22Rv1 (cell line): ENCODE results near the gene DGKB.
A peak's percentile ranks its signal among the peaks of the same experiment; 100 is the strongest.

ENCODE experiments used
- H3K27ac ChIP-seq: fragments of 450-650 bp; 2 replicates; pipeline ENCODE4 v1.5.1; 2017
- CTCF ChIP-seq: fragments of 450-650 bp; IDR thresholded peaks from 2 replicates; pipeline ENCODE4 v1.5.1; 2017; ENCODE audit warnings: mild to moderate bottlenecking
- ZFX ChIP-seq: fragments of 450-650 bp; IDR thresholded peaks from 2 replicates; pipeline ENCODE4 v1.6.1; 2017; ENCODE audit warnings: antibody characterized with exemption, borderline replicate concordance

DGKB gene

DNA sequence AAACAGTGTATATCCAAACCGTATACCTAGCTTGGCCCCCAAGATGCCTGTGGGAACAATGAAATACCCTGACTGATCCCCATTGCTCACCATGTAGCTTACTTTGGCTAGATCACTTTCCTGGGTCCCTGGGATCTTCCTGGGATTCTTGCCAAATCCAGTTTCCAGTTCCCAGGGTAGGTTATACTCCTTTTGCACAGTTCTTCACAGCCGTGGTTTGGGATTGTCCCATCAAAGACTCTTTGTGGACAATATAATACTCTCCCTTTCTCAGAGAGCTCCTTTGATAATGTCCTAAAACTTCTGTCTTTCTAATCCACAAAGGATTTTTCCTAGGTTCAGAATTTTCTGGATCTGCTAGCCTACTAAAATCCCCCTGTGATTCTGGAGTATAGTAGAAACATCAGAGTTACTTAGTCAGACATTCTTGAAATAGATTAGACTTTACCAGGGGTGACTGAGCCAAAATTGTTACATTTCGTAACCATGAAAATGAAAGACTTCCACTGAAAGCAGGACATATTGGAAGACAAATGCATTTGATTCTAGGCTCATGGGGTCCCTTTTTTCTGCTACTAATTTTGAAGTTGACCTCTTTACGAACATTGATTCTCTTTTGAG lies 524.8 kb downstream of the DGKB start:
- TF ChIP-seq ZFX (no peak), CTCF (no peak)
- no peak overlapping the region for H3K27ac ChIP-seq

- H3K27ac ChIP-seq: no peak overlapping the region
- TF ChIP-seq ZFX (no peak), CTCF (no peak)
These were observed 525.8 kb downstream of the DGKB start for GRCh38 chr7:14376711-14377110.

DNA sequence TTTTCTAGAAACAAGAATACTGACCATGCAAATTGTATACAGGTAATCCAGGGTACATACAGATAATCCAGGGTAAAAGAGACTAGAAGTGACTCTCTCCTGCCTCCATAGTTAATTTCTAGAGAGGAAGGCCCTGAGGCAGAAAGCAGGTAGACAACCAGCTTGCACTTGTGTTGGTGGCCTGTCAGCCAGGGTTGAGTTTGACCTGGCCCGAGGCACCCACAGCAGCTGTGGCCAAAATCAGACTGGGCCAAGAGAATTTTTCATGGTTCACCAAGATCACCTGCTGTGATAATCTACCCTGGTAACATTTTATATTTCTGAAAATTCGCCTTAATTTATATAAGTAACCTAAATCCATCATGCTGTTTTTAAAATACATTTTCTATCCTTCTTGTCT lies 526.6 kb downstream of the DGKB start:
- TF ChIP-seq CTCF: no peak
- no peak for TF ChIP-seq ZFX
- no peak overlapping the region for H3K27ac ChIP-seq

GRCh38 chr7:14374336-14374735 lies 528.2 kb downstream of the DGKB start:
- no peak for TF ChIP-seq ZFX
- TF ChIP-seq CTCF: no peak

GRCh38 chr7:14368285-14368684 lies 534.3 kb downstream of the DGKB start:
- no peak overlapping the region for H3K27ac ChIP-seq
- no peak for TF ChIP-seq ZFX
- no peak for TF ChIP-seq CTCF

More at GRCh38 chr7:14374336-14374735, 528.2 kb downstream of the DGKB start:
- H3K27ac ChIP-seq: no peak overlapping the region

- TF ChIP-seq ZFX (no peak), CTCF (no peak)
- no peak overlapping the region for H3K27ac ChIP-seq
These were observed 551.4 kb downstream of the DGKB start for GRCh38 chr7:14351167-14351566.

- peak overlapping the region; percentile 2; the same call in 1 of the 2 replicates for H3K27ac ChIP-seq
- no peak for TF ChIP-seq CTCF
- TF ChIP-seq ZFX: no peak
These were observed 561.3 kb downstream of the DGKB start for GRCh38 chr7:14341200-14341775.
